ENCODE results near the gene MINDY4. TPM values are rescaled to one million over a fixed set of nuclear protein-coding genes. Genes with fewer than 3 reads are reported as not detected.

The MINDY4 gene
- total and polyA plus RNA-seq, 2 of the 8 experiments (the other 6 are each of a cell fraction or from before 2014, with no cell fraction given) = 1.3 to 3.6 TPM

GRCh38 chr7:30908681-30909080, 137.5 kb downstream of the MINDY4 start (continued):
- TF ChIP-seq TBP (IDR thresholded peaks at IDR 0.05; ENCODE audit: low read depth, low read length) (no peak), RXRA (IDR thresholded peaks at IDR 0.05; ENCODE audit: insufficient read depth, low read depth, low read length) (no peak), GTF2F1 (IDR thresholded peaks at IDR 0.05; ENCODE audit: borderline replicate concordance, low read depth, low read length) (no peak), E2F6 (IDR thresholded peaks at IDR 0.05) (peak; percentile 94), CREB1 (IDR thresholded peaks at IDR 0.05) (no peak), RNF2 (IDR thresholded peaks at IDR 0.05; ENCODE audit: borderline replicate concordance, low read depth, low read length, missing control alignments, poor library complexity, severe bottlenecking) (no peak), FOSL1 (IDR thresholded peaks at IDR 0.05; ENCODE audit: insufficient read depth, low read depth, low read length) (no peak), RBBP5 (IDR thresholded peaks at IDR 0.05; ENCODE audit: borderline replicate concordance, low read depth, low read length) (no peak), PHF8 (conservative IDR thresholded peaks at IDR 0.05; ENCODE audit: low read depth, low read length) (no peak), EGR1 (IDR thresholded peaks at IDR 0.05; ENCODE audit: borderline replicate concordance, low read depth, low read length) (no peak), YY1 (IDR thresholded peaks at IDR 0.05; ENCODE audit: low read depth, low read length) (peak; percentile 83), TAF1 (IDR thresholded peaks at IDR 0.05; ENCODE audit: low read depth, low read length) (no peak), CTBP2 (IDR thresholded peaks at IDR 0.05; ENCODE audit: borderline replicate concordance, insufficient read depth, insufficient read length, low read length) (no peak), ASH2L (IDR thresholded peaks at IDR 0.05; ENCODE audit: low read length) (no peak), BACH1 (IDR thresholded peaks at IDR 0.05; ENCODE audit: low read length) (no peak), HDAC6 (IDR thresholded peaks at IDR 0.05; ENCODE audit: low read depth, low read length) (no peak), USF2 (IDR thresholded peaks at IDR 0.05; ENCODE audit: low read length) (peak; percentile 78), JUN (IDR thresholded peaks at IDR 0.05; ENCODE audit: low read depth, low read length) (no peak), RAD21 (IDR thresholded peaks at IDR 0.05 in 1 of 2, conservative IDR thresholded peaks at IDR 0.05 in 1 of 2; ENCODE audit: low read depth in 2 of 2, low read length in 2 of 2) (peak; percentile 76 to 84), TCF12 (IDR thresholded peaks at IDR 0.05; ENCODE audit: low read depth, low read length) (no peak), SP4 (IDR thresholded peaks at IDR 0.05; ENCODE audit: low read length) (no peak), CHD2 (IDR thresholded peaks at IDR 0.05; ENCODE audit: low read length) (no peak), RFX5 (IDR thresholded peaks at IDR 0.05; ENCODE audit: borderline replicate concordance, low read depth, low read length) (no peak), MAX (IDR thresholded peaks at IDR 0.05) (peak; percentile 99), TEAD4 (IDR thresholded peaks at IDR 0.05; ENCODE audit: low read depth, low read length) (peak; percentile 93)

All from H1 (cell line).